Activated CD8-positive, alpha-beta memory T cell treated with anti-CD3 and anti-CD28 coated beads, Interleukin-2, amount 50 U/mL, for 1 hour (primary cell): ENCODE data around the gene TNFAIP8.
A peak's percentile ranks its signal among the peaks of the same experiment; 100 is the strongest.
"Not testable (repeated sequence)": the region's sequence is repeated elsewhere in the genome, so short reads cannot be mapped to it uniquely, and the experiment has no call there.

Source experiments
- DNase-seq: peaks from one replicate; pipeline ENCODE4 v3.0.0-alpha.2; 2020; ENCODE audit errors: extremely low read depth

TNFAIP8 gene

DNA sequence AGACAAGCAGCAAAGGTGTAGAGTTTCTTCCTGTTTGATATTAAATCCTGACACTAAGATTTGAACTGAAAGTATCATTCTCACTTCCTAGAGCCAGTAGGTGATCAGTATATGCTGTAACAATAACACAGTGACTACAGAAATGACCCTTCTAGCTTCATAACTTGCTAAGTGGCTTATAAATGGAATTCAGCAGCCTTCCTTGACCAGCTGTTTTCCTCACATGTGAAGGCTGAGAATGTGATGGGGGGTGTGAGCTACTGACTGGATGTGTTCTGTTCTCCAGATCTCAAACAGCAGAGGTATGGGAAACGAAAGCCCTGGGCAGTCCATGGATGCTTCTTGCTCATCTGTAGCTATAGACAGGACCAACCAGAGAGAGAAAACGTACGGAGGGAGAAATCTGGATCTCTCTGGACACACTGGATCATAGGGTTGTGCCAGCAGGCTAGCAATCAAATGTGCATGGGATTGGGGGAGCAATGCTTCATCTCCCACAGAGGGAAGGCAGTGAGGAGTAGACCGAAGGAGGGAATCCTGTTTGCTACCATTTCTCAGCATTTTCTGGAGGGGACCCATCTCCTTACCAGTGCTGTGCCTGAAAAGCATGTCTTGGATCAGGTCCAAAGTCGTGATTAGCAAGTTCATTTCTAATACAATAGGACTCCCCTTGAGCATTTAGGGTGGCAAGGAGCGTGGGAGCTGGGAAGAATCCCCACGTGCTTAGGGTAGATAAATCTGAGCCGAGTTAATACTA lies 39.4 kb downstream of the TNFAIP8 start:
- no peak for DNase-seq

GRCh38 chr5:119396030-119396664 lies 40.3 kb downstream of the TNFAIP8 start:
- DNase-seq: no peak

GRCh38 chr5:119397518-119398380 lies 41.9 kb downstream of the TNFAIP8 start:
- DNase-seq: no peak

GRCh38 chr5:119398727-119399466 lies 43.1 kb downstream of the TNFAIP8 start:
- no peak for DNase-seq

- no peak for DNase-seq
Observed at GRCh38 chr5:119400245-119400644, 44.4 kb downstream of the TNFAIP8 start.

DNA sequence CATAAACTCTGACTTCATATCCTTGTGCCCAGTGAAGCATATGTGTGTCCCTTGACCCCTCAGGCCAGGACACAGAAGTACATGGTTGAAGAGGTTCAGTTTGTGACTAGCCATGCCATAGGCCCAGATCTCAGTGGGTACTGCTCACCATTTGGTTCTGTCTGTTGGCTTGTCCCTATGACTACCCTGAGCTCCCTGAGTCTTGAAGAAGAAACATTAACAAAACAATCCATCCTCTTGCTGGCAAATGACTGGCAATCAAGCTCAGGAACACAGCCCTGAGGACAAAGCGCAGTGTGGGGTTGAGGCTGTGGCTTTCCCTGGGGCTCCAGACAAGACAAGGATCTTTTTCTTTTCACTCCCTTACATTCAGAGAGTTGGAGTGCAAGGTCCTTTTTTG lies 46.3 kb downstream of the TNFAIP8 start:
- no peak for DNase-seq

GRCh38 chr5:119402555-119402954 lies 46.7 kb downstream of the TNFAIP8 start:
- no peak for DNase-seq

GRCh38 chr5:119404033-119404432 lies 48.2 kb downstream of the TNFAIP8 start:
- DNase-seq: no peak

- no peak for DNase-seq
Observed at GRCh38 chr5:119405419-119405818, 49.6 kb downstream of the TNFAIP8 start.

DNA sequence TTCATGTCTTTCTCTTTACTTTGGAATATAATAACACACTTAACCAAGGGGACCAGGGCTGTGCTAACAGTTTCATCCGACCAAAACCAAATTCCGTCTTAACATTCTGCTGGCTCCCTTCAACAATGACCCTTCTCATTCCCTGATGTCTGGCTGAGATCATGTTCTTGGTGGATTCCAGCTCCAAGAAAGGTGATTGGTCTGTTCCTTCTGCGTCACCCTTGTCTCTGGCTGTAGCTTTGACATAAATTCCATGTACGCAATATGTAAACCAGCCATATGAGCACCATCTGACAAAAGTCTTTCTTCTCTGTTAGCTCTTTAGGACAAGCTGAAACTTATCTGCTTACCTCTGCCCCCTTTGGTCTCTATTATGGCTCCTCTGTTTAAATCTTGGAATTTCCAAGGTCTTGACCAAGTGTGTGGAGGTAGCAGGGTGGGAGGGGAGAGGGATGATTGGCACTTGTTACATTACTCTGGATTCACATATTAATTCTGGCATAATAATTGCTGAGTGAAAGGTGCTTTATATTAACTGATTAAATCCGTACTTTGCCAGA lies 50.8 kb downstream of the TNFAIP8 start:
- no peak for DNase-seq

- DNase-seq: no peak
Observed at GRCh38 chr5:119409235-119409815, 53.5 kb downstream of the TNFAIP8 start.

DNA sequence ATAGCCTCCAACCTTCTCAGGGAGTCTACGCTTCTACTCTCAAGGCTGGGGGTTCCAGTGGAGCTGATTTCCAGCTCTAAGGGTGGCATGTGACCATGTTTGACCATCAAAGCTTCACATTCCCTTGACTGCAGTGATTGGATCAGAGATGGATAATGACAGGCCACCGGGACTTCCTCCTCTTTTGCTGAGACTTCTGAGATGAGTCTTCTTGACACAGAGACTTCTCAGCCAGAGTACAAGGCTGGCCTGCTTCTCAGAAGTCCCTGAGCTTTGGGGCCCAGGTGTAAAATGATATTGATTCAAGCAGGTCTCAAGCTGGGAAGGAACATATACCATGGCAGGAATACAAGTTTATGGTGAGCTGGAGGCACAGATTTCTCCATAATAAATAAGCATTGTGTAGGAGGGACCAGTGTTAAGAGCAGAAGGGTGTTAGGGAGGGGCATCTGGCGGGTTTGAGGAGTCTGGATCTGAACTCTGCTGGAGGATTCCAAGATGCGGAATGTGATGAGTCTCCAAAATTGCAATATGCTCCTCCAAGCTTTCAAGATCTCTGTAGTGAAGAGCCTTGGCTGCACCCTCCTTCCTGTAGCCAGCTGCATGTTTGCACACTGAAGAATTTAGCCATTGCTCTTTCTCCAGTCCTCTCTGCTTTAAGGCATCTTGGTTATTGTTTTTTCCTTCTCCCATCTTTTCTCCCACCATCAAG lies 54.8 kb downstream of the TNFAIP8 start:
- no peak for DNase-seq

DNA sequence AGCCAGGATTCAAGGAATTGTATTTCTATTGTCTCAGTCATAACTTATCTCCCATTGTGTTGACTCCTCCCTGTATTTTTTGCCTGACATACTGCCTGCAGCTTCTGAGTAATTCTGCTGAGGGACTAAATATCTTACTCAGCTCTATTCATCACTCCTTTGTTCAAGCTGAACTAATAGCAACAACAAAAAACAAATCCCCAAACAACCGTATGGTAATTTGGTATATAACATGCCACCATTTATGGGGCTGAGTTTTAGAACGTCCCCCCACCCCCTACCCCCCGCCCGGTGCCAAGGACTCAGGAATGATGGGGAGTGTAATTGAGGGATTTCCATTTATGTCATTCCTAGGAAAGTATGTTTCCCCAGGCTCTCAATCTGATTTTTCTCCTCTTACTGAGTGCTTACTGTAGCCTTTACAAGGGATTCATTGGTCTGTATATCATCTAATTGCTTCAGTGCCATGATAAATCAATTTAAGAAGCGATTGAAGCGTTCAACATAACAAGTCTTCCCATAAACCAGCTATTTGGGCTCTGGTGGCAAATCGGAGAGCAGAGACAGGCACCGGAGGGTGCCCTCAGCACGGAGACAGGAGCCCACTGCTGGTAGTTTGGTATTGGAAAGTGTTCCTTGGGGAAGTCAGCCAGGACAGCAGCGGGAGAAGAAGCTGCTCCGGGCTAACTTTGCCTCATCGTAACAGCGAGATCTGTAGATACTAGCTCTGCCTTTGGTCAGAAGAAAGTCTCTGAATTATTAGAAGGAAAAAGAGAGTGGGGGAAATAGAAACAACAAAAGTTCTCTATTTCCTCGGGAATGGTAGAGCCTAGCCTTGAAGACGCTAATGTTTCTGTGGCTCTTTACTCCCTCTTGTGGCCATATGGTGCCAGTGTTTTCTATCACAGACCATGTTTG lies 55.8 kb downstream of the TNFAIP8 start:
- DNase-seq: peak; percentile 33

GRCh38 chr5:119412279-119413227 lies 56.7 kb downstream of the TNFAIP8 start:
- DNase-seq: no peak

DNA sequence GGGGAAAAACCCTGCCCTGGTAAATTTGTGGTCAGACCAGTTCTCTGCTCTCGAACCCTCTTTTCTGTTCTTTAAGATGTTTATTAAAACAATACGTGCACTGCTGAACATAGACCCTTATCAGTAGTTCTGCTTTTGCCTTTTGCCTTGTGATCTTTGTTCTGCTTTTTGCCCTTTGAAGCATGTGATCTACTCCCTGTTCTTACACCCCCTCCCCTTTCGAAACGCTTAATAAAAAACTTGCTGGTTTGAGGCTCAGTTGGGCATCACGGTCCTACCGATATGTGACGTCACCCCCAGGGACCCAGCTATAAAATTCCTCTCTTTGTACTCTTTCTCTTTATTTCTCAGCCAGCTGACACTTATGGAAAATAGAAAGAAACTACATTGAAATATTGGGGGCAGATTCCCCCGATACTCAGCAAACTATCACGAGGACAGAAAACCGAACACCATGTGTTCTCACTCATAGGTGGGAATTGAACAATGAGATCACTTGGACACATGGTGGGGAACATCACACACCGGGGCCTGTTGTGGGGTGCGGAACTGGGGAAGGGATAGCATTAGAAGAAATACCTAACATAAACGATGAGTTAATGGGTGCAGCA lies 58.4 kb downstream of the TNFAIP8 start:
- not testable (repeated sequence) for DNase-seq

DNA sequence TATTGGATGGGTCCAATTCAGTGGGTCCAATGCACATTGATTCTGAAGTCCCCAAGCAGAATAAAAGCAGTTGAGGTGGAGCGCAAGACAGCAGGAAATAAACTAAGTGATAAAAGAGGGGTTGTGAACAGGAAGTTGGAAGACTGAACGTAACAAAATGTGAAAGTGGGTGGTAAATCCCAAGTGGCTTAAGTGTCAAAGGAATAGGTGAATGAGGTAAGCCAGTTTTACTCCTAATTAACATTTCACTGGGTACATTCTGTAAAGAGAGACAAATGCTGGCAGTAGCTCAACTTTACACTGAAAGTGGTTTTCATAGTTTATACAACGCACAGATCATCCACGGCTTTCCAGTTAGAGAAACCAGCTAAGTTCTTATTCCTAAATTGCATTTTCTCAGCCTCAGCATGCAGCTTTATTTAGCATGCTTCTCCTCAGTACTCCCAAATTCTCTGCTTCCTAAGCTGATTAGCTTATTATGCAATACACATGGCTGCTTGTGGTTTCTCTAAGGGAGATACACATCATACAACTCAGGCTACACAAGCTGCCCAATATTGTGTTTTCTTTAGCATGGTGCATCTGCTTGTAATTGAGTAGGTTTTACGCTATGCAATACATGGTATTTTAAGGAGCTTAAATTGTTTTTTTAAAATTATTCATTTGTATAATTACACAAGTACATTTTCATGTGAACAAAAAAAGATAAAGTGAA lies 62.2 kb downstream of the TNFAIP8 start:
- DNase-seq: no peak

DNA sequence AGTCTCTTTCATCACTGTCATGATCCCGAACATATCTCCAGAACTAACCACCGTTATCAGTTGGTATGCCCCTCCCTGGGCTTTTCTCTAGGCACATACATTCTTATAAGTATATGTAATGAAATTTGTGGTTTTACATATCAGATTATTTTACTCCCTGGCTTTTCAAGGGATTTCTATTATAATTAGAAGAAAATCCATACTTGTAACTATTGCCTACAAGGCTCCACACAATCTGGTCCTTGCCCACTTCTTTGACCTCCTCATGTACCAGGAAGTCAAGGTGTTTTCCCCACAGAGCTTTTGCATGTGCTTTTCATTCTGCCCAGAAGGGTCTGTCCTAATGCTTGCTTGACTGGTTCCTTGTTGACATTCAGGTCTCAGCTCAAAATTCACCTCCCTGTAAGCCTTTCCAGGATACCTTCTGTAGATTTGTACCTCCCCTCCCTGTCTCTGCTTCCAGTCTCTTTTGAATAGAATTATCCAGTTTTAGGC lies 62.8 kb downstream of the TNFAIP8 start:
- DNase-seq: no peak
